Smooth muscle cell (in vitro differentiated cells): Measurements from ENCODE around the gene CAPZA2. TPM values are rescaled to one million over a fixed set of nuclear protein-coding genes. Genes with fewer than 3 reads are reported as not detected.

ENCODE experiments used
- DNase-seq: peaks from one replicate; lab custom pipeline; 2025; ENCODE audit not compliant: unreplicated experiment; lab: John Stamatoyannopoulos, UW
- H2AFZ ChIP-seq: fragments of 200-600 bp; sonication (generic); 2 replicates; pipeline ENCODE4 v1.6.0; 2016; ENCODE audit warnings: antibody characterized with exemption, low read depth, mild to moderate bottlenecking
- H3F3A ChIP-seq: fragments of 200-600 bp; sonication (generic); 2 replicates; pipeline ENCODE4 v1.6.0; 2017; ENCODE audit warnings: antibody characterized with exemption, low read depth
- H3K27ac ChIP-seq: fragments of 200-600 bp; sonication (generic); 2 replicates; pipeline ENCODE4 v1.5.1; 2016; ENCODE audit warnings: low read depth, mild to moderate bottlenecking
- H3K27me3 ChIP-seq: fragments of 200-600 bp; sonication (generic); 2 replicates; pipeline ENCODE4 v1.6.1; 2016; ENCODE audit warnings: low read depth, mild to moderate bottlenecking
- H3K36me3 ChIP-seq: fragments of 200-600 bp; sonication (generic); 2 replicates; pipeline ENCODE4 v1.5.1; 2016; ENCODE audit warnings: low read depth
- H3K4me1 ChIP-seq: fragments of 200-600 bp; sonication (generic); 2 replicates; pipeline ENCODE4 v1.5.1; 2016; ENCODE audit warnings: low read depth
- H3K4me2 ChIP-seq: fragments of 200-600 bp; sonication (generic); 2 replicates; pipeline ENCODE4 v1.6.0; 2016; ENCODE audit warnings: mild to moderate bottlenecking
- H3K4me3 ChIP-seq: fragments of 200-600 bp; sonication (generic); 2 replicates; pipeline ENCODE4 v1.5.1; 2016; ENCODE audit warnings: mild to moderate bottlenecking
- H3K79me2 ChIP-seq: fragments of 200-600 bp; sonication (generic); 2 replicates; pipeline ENCODE4 v1.6.0; 2016; ENCODE audit warnings: low read depth, mild to moderate bottlenecking
- H3K9ac ChIP-seq: fragments of 200-600 bp; sonication (generic); 2 replicates; pipeline ENCODE4 v1.6.0; 2016; ENCODE audit warnings: low read depth
- H3K9me3 ChIP-seq: fragments of 200-600 bp; sonication (generic); replicated peaks from 2 replicates; pipeline ENCODE4 v1.5.1; 2016; ENCODE audit warnings: low read depth
- H4K20me1 ChIP-seq: fragments of 200-600 bp; sonication (generic); 2 replicates; pipeline ENCODE4 v1.6.0; 2016; ENCODE audit warnings: low read depth
- CTCF ChIP-seq: fragments of 200-600 bp; sonication (generic); IDR thresholded peaks from 2 replicates; pipeline ENCODE4 v1.5.1; 2017; ENCODE audit warnings: borderline replicate concordance, mild to moderate bottlenecking, antibody characterized with exemption; ENCODE audit not compliant: insufficient read depth, poor library complexity, severe bottlenecking
- WGBS: methylation state at CpG from one replicate; pipeline ENCODE4 v1.1.7; 2016; ENCODE audit warnings: low lambda C conversion rate; 5-methylcytosine and 5-hydroxymethylcytosine counted together
- polyA plus RNA-seq: library from polyadenylated mRNA; unstranded; fragments of >200 nt; fragmentation: Nextera tagmentation; extraction: Ambion mirVana; gene quantifications from 2 replicates; pipeline ENCODE4 v1.2.1, GENCODE V29; 2016
- total RNA-seq: library from RNA; depleted of rRNA; stranded (reverse); fragments of >200 nt; gene quantifications from 2 replicates; pipeline ENCODE4 v1.2.3, GENCODE V29; 2014

Gene CAPZA2
- total and polyA plus RNA-seq, 2 experiments from 2014 or later = 143 to 161 TPM

DNA sequence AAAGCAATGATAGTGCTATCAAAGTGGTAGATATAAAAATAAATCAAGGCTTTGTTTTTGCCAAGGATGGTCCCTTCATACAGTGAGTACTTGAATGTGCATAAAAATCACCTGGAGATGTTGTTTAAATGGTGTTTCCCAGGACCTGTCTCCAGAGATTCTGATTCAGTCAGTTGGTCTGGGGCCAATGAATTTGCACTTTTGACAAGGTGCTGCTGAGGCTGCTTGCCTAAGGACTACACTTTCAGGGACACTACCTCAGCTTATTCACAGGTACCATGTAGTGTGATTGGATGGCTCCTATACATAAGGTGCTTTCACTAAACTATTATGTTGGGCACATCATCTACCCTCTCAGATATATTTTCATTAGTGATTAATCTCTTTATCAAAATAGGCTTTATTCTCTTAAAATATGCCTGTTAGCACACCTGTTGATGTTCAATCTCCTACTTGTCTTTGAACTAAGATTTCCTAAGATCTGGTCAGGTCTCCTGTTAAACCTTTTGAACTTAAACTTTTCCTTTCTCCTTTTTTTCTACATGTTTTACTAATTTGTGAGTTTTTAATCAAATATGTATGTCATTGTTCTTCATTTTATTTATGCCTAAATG, 24.3 kb downstream of the CAPZA2 start:
- Histone ChIP-seq H3F3A (no peaks in the 10 kb centered on the region), H3K27ac (no peak overlapping the region), H3K9ac (no peak overlapping the region), H3K79me2 (peaks cover 93% of the 10 kb centered on the region), H3K36me3 (peaks cover 5% of the 10 kb centered on the region), H3K4me2 (no peak overlapping the region), H3K9me3 (no peaks in the 10 kb centered on the region), H3K4me1 (peaks cover 8% of the 10 kb centered on the region), H2AFZ (no peak overlapping the region), H3K4me3 (no peak overlapping the region), H3K27me3 (no peaks in the 10 kb centered on the region), H4K20me1 (peaks cover 90% of the 10 kb centered on the region)
- DNase-seq = no peak
- no peak for TF ChIP-seq CTCF

- Histone ChIP-seq H3K79me2 (peaks cover 93% of the 10 kb centered on the region), H3K27me3 (no peaks in the 10 kb centered on the region), H3K9ac (no peak overlapping the region), H2AFZ (no peak overlapping the region), H3K9me3 (no peaks in the 10 kb centered on the region), H3K4me3 (no peak overlapping the region), H3K27ac (no peak overlapping the region), H3K36me3 (peaks cover 10% of the 10 kb centered on the region), H3K4me2 (no peak overlapping the region), H4K20me1 (peaks cover 90% of the 10 kb centered on the region), H3F3A (no peaks in the 10 kb centered on the region), H3K4me1 (no peaks in the 10 kb centered on the region)
- TF ChIP-seq CTCF = no peak
- 90% methylated on average over 3 of the region's 3 CpGs for WGBS
- DNase-seq = no peak
These were observed 26.5 kb downstream of the CAPZA2 start for GRCh38 chr7:116888895-116889294.

GRCh38 chr7:116895849-116896248, 33.5 kb downstream of the CAPZA2 start:
- peaks cover 7% of the 10 kb centered on the region for H3K36me3 ChIP-seq
- H2AFZ ChIP-seq = no peak overlapping the region
- 50% methylated on average over 2 of the region's 2 CpGs for WGBS

More at GRCh38 chr7:116895849-116896248, 33.5 kb downstream of the CAPZA2 start:
- H3K4me2 ChIP-seq = no peak overlapping the region
- no peaks in the 10 kb centered on the region for H3K9me3 ChIP-seq
- no peak overlapping the region for H3K4me3 ChIP-seq
- no peak overlapping the region for H3K27ac ChIP-seq
- H3K4me1 ChIP-seq = no peaks in the 10 kb centered on the region
- H3F3A ChIP-seq = no peaks in the 10 kb centered on the region
- H3K9ac ChIP-seq = no peak overlapping the region
- no peak for DNase-seq
- H4K20me1 ChIP-seq = peaks cover 42% of the 10 kb centered on the region
- H3K79me2 ChIP-seq = peaks cover 92% of the 10 kb centered on the region
- TF ChIP-seq CTCF = no peak
- H3K27me3 ChIP-seq = no peaks in the 10 kb centered on the region
